Epithelial cell of esophagus (primary cell): ENCODE data around the gene ITFG1.
"Not testable (repeated sequence)": the region's sequence is repeated elsewhere in the genome, so short reads cannot be mapped to it uniquely, and the experiment has no call there.

Source experiments
- DNase-seq: peaks from one replicate; pipeline ENCODE4 v3.0.0; 2010; ENCODE audit warnings: low read depth
- H3K4me3 ChIP-seq: 2 replicates; pipeline ENCODE4 v1.5.1; 2011; ENCODE audit warnings: mild to moderate bottlenecking, low read length, control low read depth
- TF ChIP-seq, protein P1 (sequence below): IDR thresholded peaks from 2 replicates; pipeline ENCODE4 v1.5.1; 2011; ENCODE audit warnings: low read depth, mild to moderate bottlenecking, low read length, control low read depth, inconsistent platforms; ENCODE audit not compliant: insufficient read depth; ENCODE audit errors: missing control alignments

The ITFG1 gene

DNA sequence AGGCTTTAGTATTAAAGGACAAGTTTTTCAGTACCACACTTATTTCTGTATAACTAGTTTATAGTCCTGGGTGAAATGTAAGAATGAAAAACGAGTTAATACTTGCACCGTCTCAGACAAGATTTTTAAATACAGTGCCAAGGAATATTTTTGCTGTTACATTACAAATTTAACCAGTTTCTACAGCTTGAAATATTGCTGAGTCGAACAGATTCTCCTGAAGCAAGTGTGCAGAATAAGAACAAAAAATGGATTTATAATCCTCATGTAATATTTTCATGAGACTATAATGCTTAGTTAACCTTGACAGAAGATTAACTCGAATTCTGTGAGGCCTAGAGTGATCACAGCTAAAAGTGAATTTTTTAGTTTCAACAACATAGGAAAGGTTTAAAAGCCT lies 320.2 kb downstream of the ITFG1 start:
- no peak for DNase-seq
- TF ChIP-seq, protein P1, sequence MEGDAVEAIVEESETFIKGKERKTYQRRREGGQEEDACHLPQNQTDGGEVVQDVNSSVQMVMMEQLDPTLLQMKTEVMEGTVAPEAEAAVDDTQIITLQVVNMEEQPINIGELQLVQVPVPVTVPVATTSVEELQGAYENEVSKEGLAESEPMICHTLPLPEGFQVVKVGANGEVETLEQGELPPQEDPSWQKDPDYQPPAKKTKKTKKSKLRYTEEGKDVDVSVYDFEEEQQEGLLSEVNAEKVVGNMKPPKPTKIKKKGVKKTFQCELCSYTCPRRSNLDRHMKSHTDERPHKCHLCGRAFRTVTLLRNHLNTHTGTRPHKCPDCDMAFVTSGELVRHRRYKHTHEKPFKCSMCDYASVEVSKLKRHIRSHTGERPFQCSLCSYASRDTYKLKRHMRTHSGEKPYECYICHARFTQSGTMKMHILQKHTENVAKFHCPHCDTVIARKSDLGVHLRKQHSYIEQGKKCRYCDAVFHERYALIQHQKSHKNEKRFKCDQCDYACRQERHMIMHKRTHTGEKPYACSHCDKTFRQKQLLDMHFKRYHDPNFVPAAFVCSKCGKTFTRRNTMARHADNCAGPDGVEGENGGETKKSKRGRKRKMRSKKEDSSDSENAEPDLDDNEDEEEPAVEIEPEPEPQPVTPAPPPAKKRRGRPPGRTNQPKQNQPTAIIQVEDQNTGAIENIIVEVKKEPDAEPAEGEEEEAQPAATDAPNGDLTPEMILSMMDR, result no peak
- no peak overlapping the region for H3K4me3 ChIP-seq

DNA sequence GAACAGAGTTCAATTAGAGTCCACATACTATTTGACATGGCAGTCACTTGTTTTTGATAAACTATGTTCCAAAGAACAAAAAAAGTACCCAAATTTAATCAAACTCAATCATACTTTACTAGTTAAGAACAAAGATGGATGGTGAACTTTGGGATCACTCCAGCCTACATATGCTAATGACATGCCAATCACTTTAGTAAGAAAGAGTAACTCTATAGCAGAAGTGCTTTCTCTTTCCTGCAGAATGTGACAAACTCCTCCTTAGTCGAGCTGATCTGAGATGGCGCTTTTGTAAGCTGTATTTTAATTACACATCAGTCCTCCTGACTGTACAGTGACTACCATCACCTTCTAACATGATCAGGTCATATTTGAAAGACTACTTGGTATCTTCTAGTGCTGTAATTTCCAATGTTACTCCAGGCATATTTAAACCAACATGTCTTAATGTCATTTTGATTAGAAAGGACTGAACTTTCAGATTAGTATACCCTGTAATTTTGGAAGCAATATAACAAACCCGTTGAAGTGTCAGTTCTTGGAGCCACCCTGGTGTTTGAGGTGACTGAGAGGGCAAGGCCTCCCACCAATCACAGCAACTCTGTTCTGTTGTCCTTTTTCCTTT lies 321.2 kb downstream of the ITFG1 start:
- H3K4me3 ChIP-seq, result no peak overlapping the region

DNA sequence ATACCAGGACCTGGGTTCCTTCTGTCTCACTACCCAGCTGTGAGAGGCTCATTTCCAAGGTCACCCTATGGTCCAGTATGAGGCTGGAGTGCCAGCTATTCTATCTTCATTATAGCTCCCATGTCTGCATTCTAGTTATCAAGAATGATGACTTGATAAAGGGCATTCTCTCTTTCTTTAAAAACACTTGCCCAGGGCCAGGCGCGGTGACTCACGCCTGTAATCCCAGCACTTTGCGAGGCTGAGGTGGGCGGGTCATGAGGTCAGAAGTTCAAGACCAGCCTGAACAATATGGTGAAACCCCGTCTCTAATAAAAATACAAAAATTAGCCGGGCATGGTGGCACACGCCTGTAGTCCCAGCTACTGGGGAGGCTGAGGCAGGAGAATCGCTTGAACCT lies 322.9 kb downstream of the ITFG1 start:
- H3K4me3 ChIP-seq, result not testable (repeated sequence)
- peak; percentile 29 for DNase-seq

More for the DNA sequence above, 321.2 kb downstream of the ITFG1 start:
- DNase-seq, result peak; percentile 59
- TF ChIP-seq, protein P1, result no peak

DNA sequence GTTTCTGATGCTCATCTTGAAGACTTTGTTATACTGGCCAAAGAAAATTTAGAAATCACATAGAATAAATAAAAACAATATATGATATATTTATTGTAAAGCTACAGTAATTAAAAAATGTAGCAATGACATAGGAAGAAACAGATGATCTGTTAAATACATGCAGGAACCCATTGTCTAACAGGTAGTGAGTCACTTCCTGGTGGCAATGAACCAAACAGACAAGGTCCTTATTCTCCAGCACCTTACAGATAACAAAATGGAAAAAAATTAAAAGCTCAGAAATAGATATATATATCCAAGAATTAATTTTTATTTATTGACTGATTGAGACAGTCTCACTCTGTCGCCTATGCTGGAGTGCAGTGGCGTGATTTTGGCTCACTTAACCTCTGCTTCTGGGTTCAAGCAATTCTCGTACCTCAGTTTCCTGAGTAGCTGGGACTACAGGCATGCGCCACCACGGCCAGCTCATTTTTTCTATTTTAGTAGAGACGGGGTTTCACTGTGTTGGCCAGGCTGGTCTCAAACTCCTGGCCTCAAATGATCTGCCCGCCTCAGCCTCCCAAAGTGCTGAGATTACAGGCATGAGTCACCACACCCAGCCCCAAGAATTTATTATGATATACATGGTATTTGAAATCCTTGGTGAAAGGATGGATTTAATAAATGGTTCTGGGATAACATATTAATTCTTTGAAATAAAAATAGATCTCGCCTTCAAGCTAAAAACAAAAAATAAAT lies 324.6 kb downstream of the ITFG1 start:
- no peak overlapping the region for H3K4me3 ChIP-seq
- TF ChIP-seq, protein P1, result no peak
- DNase-seq, result peak; percentile 84

DNA sequence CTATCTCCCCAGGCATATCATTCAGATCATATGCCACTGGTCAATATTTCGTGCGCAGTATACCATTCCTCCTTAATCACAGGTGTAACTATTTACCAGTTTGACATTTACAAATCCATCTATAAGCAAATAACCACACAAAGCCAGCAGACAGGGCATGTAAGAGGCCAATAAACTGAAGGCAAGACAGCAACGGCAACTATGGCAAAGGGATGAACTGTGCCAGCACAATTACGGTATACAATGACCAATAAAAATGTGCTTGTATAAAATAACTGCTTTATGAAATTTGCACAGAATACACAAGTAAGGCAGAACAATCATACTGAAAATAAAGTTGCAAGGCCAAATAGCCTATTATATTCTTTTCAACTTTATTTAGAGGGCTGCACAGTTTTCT lies 326.3 kb downstream of the ITFG1 start:
- H3K4me3 ChIP-seq, result no peak overlapping the region
- TF ChIP-seq, protein P1, result no peak
- no peak for DNase-seq

DNA sequence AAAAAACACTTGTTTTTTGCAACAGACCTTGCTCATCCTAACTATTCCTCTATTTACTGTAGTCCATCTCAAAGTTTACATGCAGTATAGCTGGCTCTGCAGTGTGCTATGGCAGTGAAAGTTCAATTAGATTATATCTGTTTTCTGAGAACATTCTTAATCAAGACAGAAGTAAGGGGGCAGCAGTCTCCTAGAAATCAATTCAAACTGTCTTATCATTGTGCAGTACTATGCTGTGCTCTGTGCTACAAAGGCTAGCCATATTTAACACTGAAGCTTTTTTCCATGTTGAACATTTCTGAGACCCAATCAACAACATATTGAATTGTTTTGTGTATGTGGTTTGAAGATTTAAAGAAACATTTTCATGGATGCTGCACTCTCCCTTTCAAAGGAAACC lies 328.6 kb downstream of the ITFG1 start:
- DNase-seq, result no peak
- H3K4me3 ChIP-seq, result no peak overlapping the region
- TF ChIP-seq, protein P1, result no peak

DNA sequence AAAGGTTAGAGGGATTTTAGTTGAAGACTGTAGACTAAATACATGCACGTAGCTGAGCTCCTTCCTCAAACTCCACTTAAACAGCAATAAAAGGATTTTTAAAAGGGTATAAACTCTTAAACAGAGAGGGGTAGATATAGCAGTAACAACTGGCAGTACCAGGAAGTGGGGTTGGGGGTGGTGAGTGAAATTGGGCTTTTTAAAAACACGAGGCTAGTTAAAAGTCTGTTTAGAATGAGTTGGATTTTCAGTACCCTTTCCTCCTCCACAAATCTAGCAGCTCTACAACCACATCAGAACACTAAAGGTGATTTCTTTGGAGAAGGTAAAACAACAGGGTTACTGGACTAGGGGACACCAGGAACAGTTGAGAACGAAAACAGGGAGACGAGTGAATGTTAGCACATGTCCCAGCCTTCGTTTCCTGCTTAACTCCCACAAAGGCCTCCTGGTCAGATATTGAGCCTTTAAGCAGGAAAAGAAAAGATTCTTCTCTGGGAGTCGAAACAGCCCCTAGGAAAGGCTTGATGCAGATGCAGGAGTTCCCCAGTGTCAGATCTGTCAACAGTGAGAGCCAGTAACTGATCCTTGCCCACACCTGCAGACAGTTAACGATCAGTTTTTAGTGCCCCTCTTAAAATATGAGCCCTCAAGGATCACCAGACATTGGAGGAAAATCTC lies 331.0 kb downstream of the ITFG1 start:
- H3K4me3 ChIP-seq, result no peak overlapping the region
- no peak for DNase-seq
- TF ChIP-seq, protein P1, result no peak
